ENCODE results near the gene ISLR. TPM values are rescaled to one million over a fixed set of nuclear protein-coding genes. Genes with fewer than 3 reads are reported as not detected.

ISLR gene
- total RNA-seq, 1 experiment from 2014 or later: 3.4 TPM

- in situ Hi-C loops (cut with HindIII; ENCODE audit: low sequenced_read_pairs): no loop called here
- DNase-seq (ENCODE audit: low spot score): no peak
Observed at GRCh38 chr15:74225928-74226327, 52.4 kb downstream of the ISLR start.

Other genes starting within 250 kb of the ISLR start
- 77.4 and 117 TPM in 2 replicates for gene LOXL1, start 247.2 kb upstream of the ISLR start, total RNA-seq (2014; rRNA removed; shearing (Covaris generic))
- 6.0 and 13.0 TPM in 2 replicates for gene STOML1, start 181.4 kb upstream of the ISLR start, total RNA-seq (2014; rRNA removed; shearing (Covaris generic))
- gene PML, start 179.0 kb upstream of the ISLR start, total RNA-seq (2014; rRNA removed; shearing (Covaris generic)): 5.8 and 8.7 TPM in 2 replicates
- gene GOLGA6A, start 91.2 kb upstream of the ISLR start, total RNA-seq (2014; rRNA removed; shearing (Covaris generic)): not detected in 2 replicates
- gene ISLR2, start 43.1 kb upstream of the ISLR start, total RNA-seq (2014; rRNA removed; shearing (Covaris generic)): not detected in 2 replicates
- 17.2 and 23.9 TPM in 2 replicates for gene STRA6, start 29.1 kb downstream of the ISLR start, total RNA-seq (2014; rRNA removed; shearing (Covaris generic))
- 3.5 and 16.8 TPM in 2 replicates for gene CCDC33, start 62.6 kb downstream of the ISLR start, total RNA-seq (2014; rRNA removed; shearing (Covaris generic))
- gene CYP11A1, start 193.9 kb downstream of the ISLR start, total RNA-seq (2014; rRNA removed; shearing (Covaris generic)): not detected in 2 replicates

Data from G401 (cell line).